ENCODE measurements around the gene CROT.

Gene CROT

GRCh38 chr7:87416682-87417587, 71.5 kb downstream of the CROT start:
- peak; percentile 69 for DNase-seq

GRCh38 chr7:87420173-87420572, 74.7 kb downstream of the CROT start:
- no peak for DNase-seq

- no peak for DNase-seq
These were observed 78.6 kb downstream of the CROT start for GRCh38 chr7:87424075-87424474.

- DNase-seq: no peak
These were observed 80.7 kb downstream of the CROT start for GRCh38 chr7:87426160-87426559.

- no peak for DNase-seq
These were observed 81.8 kb downstream of the CROT start for GRCh38 chr7:87427288-87427687.

GRCh38 chr7:87432536-87432935, 87.1 kb downstream of the CROT start:
- no peak for DNase-seq

GRCh38 chr7:87435546-87435945, 90.1 kb downstream of the CROT start:
- DNase-seq: no peak

- no peak for DNase-seq
These were observed 100.4 kb downstream of the CROT start for GRCh38 chr7:87445897-87446296.

- DNase-seq: no peak
These were observed 101.7 kb downstream of the CROT start for GRCh38 chr7:87447116-87447635.

GRCh38 chr7:87448388-87448787, 102.9 kb downstream of the CROT start:
- DNase-seq: no peak

All from activated gamma-delta T cell treated with Interleukin-2 at 50 U/mL for 16 hours (primary cell).